ENCODE measurements around the gene SLC22A14.

Gene SLC22A14

GRCh38 chr3:38362825-38363224 is 80.7 kb downstream of the SLC22A14 start:
- no peak overlapping the region for H3K4me3 ChIP-seq (ENCODE audit: low read depth, low read length)
- no peak for DNase-seq (ENCODE audit: low read depth)
- no peak for TF ChIP-seq CTCF (IDR thresholded peaks at IDR 0.05; ENCODE audit: control insufficient read depth, extremely low read depth, insufficient read depth)

- no peak overlapping the region for H3K4me3 ChIP-seq (ENCODE audit: low read depth, low read length)
- no peak for DNase-seq (ENCODE audit: low read depth)
- TF ChIP-seq CTCF (IDR thresholded peaks at IDR 0.05; ENCODE audit: control insufficient read depth, extremely low read depth, insufficient read depth): no peak
These were observed 82.8 kb downstream of the SLC22A14 start for GRCh38 chr3:38364721-38365400.

GRCh38 chr3:38365469-38366062 is 83.5 kb downstream of the SLC22A14 start:
- no peak for TF ChIP-seq CTCF (IDR thresholded peaks at IDR 0.05; ENCODE audit: control insufficient read depth, extremely low read depth, insufficient read depth)
- no peak overlapping the region for H3K4me3 ChIP-seq (ENCODE audit: low read depth, low read length)
- no peak for DNase-seq (ENCODE audit: low read depth)

- TF ChIP-seq CTCF (IDR thresholded peaks at IDR 0.05; ENCODE audit: control insufficient read depth, extremely low read depth, insufficient read depth): no peak
- no peak for DNase-seq (ENCODE audit: low read depth)
- no peak overlapping the region for H3K4me3 ChIP-seq (ENCODE audit: low read depth, low read length)
These were observed 84.0 kb downstream of the SLC22A14 start for GRCh38 chr3:38366082-38366481.

- TF ChIP-seq CTCF (IDR thresholded peaks at IDR 0.05; ENCODE audit: control insufficient read depth, extremely low read depth, insufficient read depth): no peak
- no peak for DNase-seq (ENCODE audit: low read depth)
These were observed 85.7 kb downstream of the SLC22A14 start for GRCh38 chr3:38367779-38368178.

More at GRCh38 chr3:38367779-38368178, 85.7 kb downstream of the SLC22A14 start:
- H3K4me3 ChIP-seq (ENCODE audit: low read depth, low read length): no peak overlapping the region

Data from LNCaP clone FGC (cell line).